Uterus (tissue), 4 donors: ENCODE results near the gene SLC35E1. TPM values are rescaled to one million over a fixed set of nuclear protein-coding genes. Genes with fewer than 3 reads are reported as not detected.

Source experiments
- DNase-seq, 2 donors: peaks; one replicate each; pipeline ENCODE4 v3.0.0-alpha.2; 2019 to 2020
- H3K27ac ChIP-seq, 2 donors: fragments of 200-600 bp; sonication (generic); 1 replicate in 1 of 2; 2 replicates in 1 of 2; pipeline ENCODE4 v1.5.1; 2016 to 2018
- H3K27me3 ChIP-seq, 2 donors: fragments of 200-600 bp; sonication (generic); one replicate each; pipeline ENCODE4 v1.5.1; 2018 to 2019; ENCODE audit warnings: control low read depth in 1 of 2
- H3K36me3 ChIP-seq, 2 donors: fragments of 200-600 bp; sonication (generic); one replicate each; pipeline ENCODE4 v1.5.1; 2019; ENCODE audit warnings: control low read depth in 1 of 2
- H3K4me1 ChIP-seq, 2 donors: fragments of 200-600 bp; sonication (generic); one replicate each; pipeline ENCODE4 v1.5.1; 2018 to 2019; ENCODE audit warnings: control low read depth in 1 of 2
- H3K4me3 ChIP-seq, 2 donors: fragments of 200-600 bp; sonication (generic); 1 replicate in 1 of 2; 2 replicates in 1 of 2; pipeline ENCODE4 v1.5.1; 2018 to 2019; ENCODE audit warnings: mild to moderate bottlenecking in 1 of 2
- H3K9me3 ChIP-seq, 2 donors: fragments of 200-600 bp; sonication (generic); one replicate each; pipeline ENCODE4 v1.5.1; 2019; ENCODE audit warnings: control low read depth in 1 of 2
- CTCF ChIP-seq, 4 experiments: fragments of 200-600 bp in 2 of 4; fragments of 450-650 bp in 2 of 4; sonication (generic) in 2 of 4; IDR thresholded peaks; one replicate each; pipeline ENCODE4 v1.5.1; 2016 to 2019; ENCODE audit warnings: antibody characterized with exemption in 4 of 4, mild to moderate bottlenecking in 2 of 4, moderate library complexity in 1 of 4
- POLR2A ChIP-seq, 2 donors: fragments of 450-650 bp; IDR thresholded peaks; one replicate each; pipeline ENCODE4 v1.6.1; 2016; ENCODE audit warnings: antibody characterized with exemption in 2 of 2, mild to moderate bottlenecking in 1 of 2, moderate library complexity in 1 of 2
- intact Hi-C: fragments of 100-400 bp; cut with DNase I; formaldehyde crosslinking; loops from one replicate; pipeline ENCODE4 v1.15.1; 2023; ENCODE audit warnings: low total_unique reads
- total RNA-seq, 4 donors: library from RNA; depleted of rRNA in 3 of 4; stranded (reverse); fragments of >200 nt in 3 of 4; gene quantifications; one replicate each; pipeline versions ENCODE4 v1.1.0 to v1.2.4, GENCODE V29; 2014 to 2023
- donor health status: DM: yes; HTN: yes; CAD: no.

SLC35E1 gene
- total RNA-seq, 4 donors from 2014 or later, result 10.2 to 39.8 (median 19.8) TPM

- Histone ChIP-seq H3K27me3 (no peaks in the 10 kb centered on the region), H3K4me1 (peaks cover 8 to 18% of the 10 kb centered on the region in 2 donors), H3K4me3 (no peak overlapping the region), H3K27ac (peak overlapping the region; percentile 88 to 96), H3K9me3 (no peaks in the 10 kb centered on the region), H3K36me3 (no peaks in the 10 kb centered on the region)
- TF ChIP-seq POLR2A (IDR thresholded peaks at IDR 0.05), result no peak
- no peak for TF ChIP-seq CTCF (IDR thresholded peaks at IDR 0.05)
- no peak for DNase-seq
- intact Hi-C loops, result no loop called here
Measured at GRCh38 chr19:16605115-16605514, 32.9 kb upstream of the SLC35E1 start.

- no peaks in the 10 kb centered on the region for H3K36me3 ChIP-seq
- no peaks in the 10 kb centered on the region for H3K9me3 ChIP-seq
- H3K4me1 ChIP-seq, result peaks cover 3 to 13% of the 10 kb centered on the region in 2 donors
- intact Hi-C loops, result no loop called here
- DNase-seq, result no peak
- no peaks in the 10 kb centered on the region for H3K27me3 ChIP-seq
- no peak overlapping the region for H3K4me3 ChIP-seq
- no peak for TF ChIP-seq POLR2A (IDR thresholded peaks at IDR 0.05)
- peak overlapping the region in 1 of 2 donors; percentile 27 for H3K27ac ChIP-seq
Measured at GRCh38 chr19:16604615-16605014, 32.4 kb upstream of the SLC35E1 start.

GRCh38 chr19:16603090-16603489, 30.9 kb upstream of the SLC35E1 start:
- no peak for TF ChIP-seq POLR2A (IDR thresholded peaks at IDR 0.05)
- no peak for TF ChIP-seq CTCF (IDR thresholded peaks at IDR 0.05)
- no peaks in the 10 kb centered on the region for H3K9me3 ChIP-seq
- H3K4me3 ChIP-seq, result no peak overlapping the region
- no peaks in the 10 kb centered on the region for H3K36me3 ChIP-seq
- H3K27ac ChIP-seq, result no peak overlapping the region
- intact Hi-C loops, result no loop called here
- no peaks in the 10 kb centered on the region for H3K27me3 ChIP-seq
- H3K4me1 ChIP-seq, result peaks cover 0 to 20% of the 10 kb centered on the region in 2 donors
- no peak for DNase-seq

GRCh38 chr19:16601378-16602052, 29.3 kb upstream of the SLC35E1 start:
- Histone ChIP-seq H3K9me3 (no peaks in the 10 kb centered on the region), H3K4me1 (peaks cover 0 to 21% of the 10 kb centered on the region in 2 donors), H3K36me3 (no peaks in the 10 kb centered on the region), H3K4me3 (no peak overlapping the region), H3K27ac (no peak overlapping the region), H3K27me3 (no peaks in the 10 kb centered on the region)
- DNase-seq, result no peak
- intact Hi-C loops, result no loop called here
- TF ChIP-seq CTCF (IDR thresholded peaks at IDR 0.05) (no peak), POLR2A (IDR thresholded peaks at IDR 0.05) (no peak)

- intact Hi-C loops, result no loop called here
- no peak for DNase-seq
- H3K4me1 ChIP-seq, result peaks cover 0 to 17% of the 10 kb centered on the region in 2 donors
- H3K27me3 ChIP-seq, result no peaks in the 10 kb centered on the region
- H3K9me3 ChIP-seq, result no peaks in the 10 kb centered on the region
- no peaks in the 10 kb centered on the region for H3K36me3 ChIP-seq
- peak overlapping the region; percentile 75 to 85 for H3K27ac ChIP-seq
- H3K4me3 ChIP-seq, result no peak overlapping the region
- TF ChIP-seq POLR2A (IDR thresholded peaks at IDR 0.05) (no peak), CTCF (IDR thresholded peaks at IDR 0.05) (no peak)
Measured at GRCh38 chr19:16600824-16601223, 28.6 kb upstream of the SLC35E1 start.
